ENCODE data around the gene GUCY2D. TPM values are rescaled to one million over a fixed set of nuclear protein-coding genes. Genes with fewer than 3 reads are reported as not detected.
"Not testable (repeated sequence)": the region's sequence is repeated elsewhere in the genome, so short reads cannot be mapped to it uniquely, and the experiment has no call there.

The GUCY2D gene
- total RNA-seq, 3 donors from 2014 or later (not counting 1 experiment from before 2014, with no cell fraction given) = not detected

GRCh38 chr17:8059131-8059530 lies 56.7 kb downstream of the GUCY2D start:
- peak overlapping the region in 1 of 2 donors; percentile 40 for H3K27ac Mint-ChIP-seq
- Histone ChIP-seq H3K4me1 (ENCODE audit: control insufficient read depth, insufficient read depth, low read length) (peaks cover 30% of the 10 kb centered on the region), H3K36me3 (ENCODE audit: control insufficient read depth, insufficient read depth, low read length) (no peaks in the 10 kb centered on the region), H3K4me3 (ENCODE audit: low read length) (no peak overlapping the region), H3K27me3 (ENCODE audit: control insufficient read depth, insufficient read depth, low read length) (peaks cover 17% of the 10 kb centered on the region), H3K27ac (ENCODE audit: low read length) (no peak overlapping the region), H3K9me3 (ENCODE audit: control insufficient read depth, insufficient read depth, low read length) (no peaks in the 10 kb centered on the region)
- peaks cover 23 to 36% of the 10 kb centered on the region in 2 donors for H3K4me1 Mint-ChIP-seq
- H3K4me3 Mint-ChIP-seq = no peak overlapping the region
- no peaks in the 10 kb centered on the region for H3K9me3 Mint-ChIP-seq
- intact Hi-C loops (cut with micrococcal nuclease) = loop anchor here (5.0 kb wide), 2 partner anchors 42 to 237 kb away; no protein-coding TSS in a partner anchor
- no peak for TF ChIP-seq CTCF (IDR thresholded peaks at IDR 0.05)
- DNase-seq (no peak), ATAC-seq (no peak)
- H3K27me3 Mint-ChIP-seq (ENCODE audit: low read depth in 2 of 2) = peaks cover 25 to 51% of the 10 kb centered on the region in 2 donors
- WGBS (ENCODE audit: insufficient coverage) = 6% methylated on average over 7 of the region's 7 CpGs
- H3K36me3 Mint-ChIP-seq = no peaks in the 10 kb centered on the region

- ATAC-seq = peak in 2 of 3 donors; percentile 32 to 42
- Mint-ChIP-seq H3K4me1 (peaks cover 18 to 28% of the 10 kb centered on the region in 2 donors), H3K9me3 (no peaks in the 10 kb centered on the region), H3K27me3 (ENCODE audit: low read depth in 2 of 2) (peaks cover 29 to 51% of the 10 kb centered on the region in 2 donors), H3K4me3 (no peak overlapping the region), H3K27ac (no peak overlapping the region), H3K36me3 (no peaks in the 10 kb centered on the region)
- Histone ChIP-seq H3K4me3 (ENCODE audit: low read length) (no peak overlapping the region), H3K36me3 (ENCODE audit: control insufficient read depth, insufficient read depth, low read length) (no peaks in the 10 kb centered on the region), H3K27me3 (ENCODE audit: control insufficient read depth, insufficient read depth, low read length) (peaks cover 19% of the 10 kb centered on the region), H3K9me3 (ENCODE audit: control insufficient read depth, insufficient read depth, low read length) (no peaks in the 10 kb centered on the region), H3K27ac (ENCODE audit: low read length) (no peak overlapping the region), H3K4me1 (ENCODE audit: control insufficient read depth, insufficient read depth, low read length) (peaks cover 27% of the 10 kb centered on the region)
- intact Hi-C loops (cut with micrococcal nuclease) = loop anchor here (2.0 to 5.0 kb wide), 2 partner anchors 51 to 242 kb away; no protein-coding TSS in a partner anchor
- TF ChIP-seq CTCF (IDR thresholded peaks at IDR 0.05) = peak; percentile 85
- 7% methylated on average over 10 of the region's 10 CpGs for WGBS (ENCODE audit: insufficient coverage)
- peak; percentile 35 to 86 for DNase-seq
Measured at GRCh38 chr17:8060274-8060673, 57.9 kb downstream of the GUCY2D start.

- not testable (repeated sequence) for H3K27ac ChIP-seq (ENCODE audit: low read length); H3K4me3 Mint-ChIP-seq; ATAC-seq; H3K9me3 ChIP-seq (ENCODE audit: control insufficient read depth, insufficient read depth, low read length); DNase-seq; H3K9me3 Mint-ChIP-seq; H3K4me3 ChIP-seq (ENCODE audit: low read length); H3K27ac Mint-ChIP-seq; H3K36me3 ChIP-seq (ENCODE audit: control insufficient read depth, insufficient read depth, low read length); H3K36me3 Mint-ChIP-seq
- Histone ChIP-seq H3K4me1 (ENCODE audit: control insufficient read depth, insufficient read depth, low read length) (peaks cover 11% of the 10 kb centered on the region), H3K27me3 (ENCODE audit: control insufficient read depth, insufficient read depth, low read length) (peaks cover 19% of the 10 kb centered on the region)
- intact Hi-C loops (cut with micrococcal nuclease) = loop anchor here (2.0 to 5.0 kb wide), 2 partner anchors 49 to 240 kb away; no protein-coding TSS in a partner anchor
- H3K27me3 Mint-ChIP-seq (ENCODE audit: low read depth in 2 of 2) = peaks cover 32 to 51% of the 10 kb centered on the region in 2 donors
- WGBS (ENCODE audit: insufficient coverage) = 89% methylated on average over 8 of the region's 8 CpGs
- H3K4me1 Mint-ChIP-seq = peaks cover 6 to 12% of the 10 kb centered on the region in 2 donors
Measured at GRCh38 chr17:8061851-8062250, 59.4 kb downstream of the GUCY2D start.

GRCh38 chr17:8062435-8062806 lies 60.0 kb downstream of the GUCY2D start:
- intact Hi-C loops (cut with micrococcal nuclease) = loop anchor here (5.0 kb wide), 1 partner anchor 240 kb away; no protein-coding TSS in a partner anchor
- Mint-ChIP-seq H3K9me3 (no peaks in the 10 kb centered on the region), H3K36me3 (no peaks in the 10 kb centered on the region), H3K27me3 (ENCODE audit: low read depth in 2 of 2) (peaks cover 32 to 51% of the 10 kb centered on the region in 2 donors), H3K4me1 (peaks cover 1 to 6% of the 10 kb centered on the region in 2 donors), H3K27ac (no peak overlapping the region), H3K4me3 (no peak overlapping the region)
- H3K9me3 ChIP-seq (ENCODE audit: control insufficient read depth, insufficient read depth, low read length) = no peaks in the 10 kb centered on the region
- no peak for DNase-seq
- peaks cover 19% of the 10 kb centered on the region for H3K27me3 ChIP-seq (ENCODE audit: control insufficient read depth, insufficient read depth, low read length)
- H3K27ac ChIP-seq (ENCODE audit: low read length) = no peak overlapping the region
- ATAC-seq = no peak
- H3K4me1 ChIP-seq (ENCODE audit: control insufficient read depth, insufficient read depth, low read length) = peaks cover 7% of the 10 kb centered on the region
- 77% methylated on average over 8 of the region's 8 CpGs for WGBS (ENCODE audit: insufficient coverage)
- H3K4me3 ChIP-seq (ENCODE audit: low read length) = no peak overlapping the region
- H3K36me3 ChIP-seq (ENCODE audit: control insufficient read depth, insufficient read depth, low read length) = no peaks in the 10 kb centered on the region
- TF ChIP-seq CTCF (IDR thresholded peaks at IDR 0.05) = no peak

Measured in natural killer cell (primary cell).